ENCODE data around the gene KCTD15. TPM values are rescaled to one million over a fixed set of nuclear protein-coding genes. Genes with fewer than 3 reads are reported as not detected.

The KCTD15 gene
- total and polyA plus RNA-seq, 4 donors = 0.89 to 13.8 (median 8.1) TPM

DNA sequence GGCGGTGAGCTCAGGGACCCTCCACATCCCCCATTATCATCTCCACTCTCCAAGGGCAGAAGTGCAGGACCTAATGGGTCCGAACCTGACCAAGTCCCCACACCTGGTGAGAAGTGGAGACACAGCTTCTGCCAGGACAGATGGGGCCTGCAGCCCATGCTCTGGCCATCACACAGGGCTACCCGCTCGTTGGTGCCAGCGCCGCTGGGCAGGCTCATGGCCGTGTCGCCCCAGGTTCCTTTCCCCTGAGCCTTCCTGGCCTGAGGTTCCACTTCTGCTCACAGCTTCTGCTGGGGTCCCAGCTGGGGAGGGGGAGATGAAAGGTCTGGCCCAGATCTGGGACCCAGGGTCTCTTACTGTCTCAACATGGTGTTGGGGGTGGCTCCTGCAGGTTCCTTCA is 48.4 kb upstream of the KCTD15 start:
- Histone ChIP-seq H3K36me3 (ENCODE audit: control insufficient read depth in 4 of 4, insufficient read depth in 3 of 4, low read depth in 1 of 4, low read length in 3 of 4) (no peaks in the 10 kb centered on the region), H3K27ac (ENCODE audit: low read depth in 1 of 2, low read length in 2 of 2) (no peak overlapping the region), H3K27me3 (ENCODE audit: control insufficient read depth in 4 of 4, insufficient read depth in 4 of 4, low read length in 3 of 4) (no peaks in the 10 kb centered on the region), H3K4me1 (ENCODE audit: control insufficient read depth in 4 of 4, insufficient read depth in 4 of 4, low read length in 3 of 4) (no peaks in the 10 kb centered on the region), H3K9ac (ENCODE audit: low read depth in 1 of 2, low read length in 2 of 2) (no peak overlapping the region), H3K4me3 (ENCODE audit: low read depth in 1 of 3, low read length in 3 of 3) (no peak overlapping the region), H3K9me3 (ENCODE audit: control insufficient read depth in 4 of 4, low read length in 3 of 4) (no peaks in the 10 kb centered on the region)
- TF ChIP-seq HNF4G (IDR thresholded peaks at IDR 0.05) (no peak), EGR1 (IDR thresholded peaks at IDR 0.05; ENCODE audit: low read depth in 2 of 2) (no peak), JUND (IDR thresholded peaks at IDR 0.05) (no peak), RXRA (IDR thresholded peaks at IDR 0.05) (no peak), RAD21 (IDR thresholded peaks at IDR 0.05) (no peak), FOXA1 (IDR thresholded peaks at IDR 0.05) (no peak), SP1 (IDR thresholded peaks at IDR 0.05) (no peak), YY1 (IDR thresholded peaks at IDR 0.05) (no peak), GABPA (IDR thresholded peaks at IDR 0.05 in 1 of 2, conservative IDR thresholded peaks at IDR 0.05 in 1 of 2) (no peak), FOXA2 (IDR thresholded peaks at IDR 0.05) (no peak), NR2F2 (IDR thresholded peaks at IDR 0.05) (no peak), HNF4A (conservative IDR thresholded peaks at IDR 0.05) (no peak), TAF1 (conservative IDR thresholded peaks at IDR 0.05) (no peak)
- TF ChIP-seq, protein P1, sequence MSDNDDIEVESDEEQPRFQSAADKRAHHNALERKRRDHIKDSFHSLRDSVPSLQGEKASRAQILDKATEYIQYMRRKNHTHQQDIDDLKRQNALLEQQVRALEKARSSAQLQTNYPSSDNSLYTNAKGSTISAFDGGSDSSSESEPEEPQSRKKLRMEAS (IDR thresholded peaks at IDR 0.05) = no peak
- TF ChIP-seq, protein P2, sequence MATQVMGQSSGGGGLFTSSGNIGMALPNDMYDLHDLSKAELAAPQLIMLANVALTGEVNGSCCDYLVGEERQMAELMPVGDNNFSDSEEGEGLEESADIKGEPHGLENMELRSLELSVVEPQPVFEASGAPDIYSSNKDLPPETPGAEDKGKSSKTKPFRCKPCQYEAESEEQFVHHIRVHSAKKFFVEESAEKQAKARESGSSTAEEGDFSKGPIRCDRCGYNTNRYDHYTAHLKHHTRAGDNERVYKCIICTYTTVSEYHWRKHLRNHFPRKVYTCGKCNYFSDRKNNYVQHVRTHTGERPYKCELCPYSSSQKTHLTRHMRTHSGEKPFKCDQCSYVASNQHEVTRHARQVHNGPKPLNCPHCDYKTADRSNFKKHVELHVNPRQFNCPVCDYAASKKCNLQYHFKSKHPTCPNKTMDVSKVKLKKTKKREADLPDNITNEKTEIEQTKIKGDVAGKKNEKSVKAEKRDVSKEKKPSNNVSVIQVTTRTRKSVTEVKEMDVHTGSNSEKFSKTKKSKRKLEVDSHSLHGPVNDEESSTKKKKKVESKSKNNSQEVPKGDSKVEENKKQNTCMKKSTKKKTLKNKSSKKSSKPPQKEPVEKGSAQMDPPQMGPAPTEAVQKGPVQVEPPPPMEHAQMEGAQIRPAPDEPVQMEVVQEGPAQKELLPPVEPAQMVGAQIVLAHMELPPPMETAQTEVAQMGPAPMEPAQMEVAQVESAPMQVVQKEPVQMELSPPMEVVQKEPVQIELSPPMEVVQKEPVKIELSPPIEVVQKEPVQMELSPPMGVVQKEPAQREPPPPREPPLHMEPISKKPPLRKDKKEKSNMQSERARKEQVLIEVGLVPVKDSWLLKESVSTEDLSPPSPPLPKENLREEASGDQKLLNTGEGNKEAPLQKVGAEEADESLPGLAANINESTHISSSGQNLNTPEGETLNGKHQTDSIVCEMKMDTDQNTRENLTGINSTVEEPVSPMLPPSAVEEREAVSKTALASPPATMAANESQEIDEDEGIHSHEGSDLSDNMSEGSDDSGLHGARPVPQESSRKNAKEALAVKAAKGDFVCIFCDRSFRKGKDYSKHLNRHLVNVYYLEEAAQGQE (IDR thresholded peaks at IDR 0.05) = no peak
- TF ChIP-seq, protein P3, sequence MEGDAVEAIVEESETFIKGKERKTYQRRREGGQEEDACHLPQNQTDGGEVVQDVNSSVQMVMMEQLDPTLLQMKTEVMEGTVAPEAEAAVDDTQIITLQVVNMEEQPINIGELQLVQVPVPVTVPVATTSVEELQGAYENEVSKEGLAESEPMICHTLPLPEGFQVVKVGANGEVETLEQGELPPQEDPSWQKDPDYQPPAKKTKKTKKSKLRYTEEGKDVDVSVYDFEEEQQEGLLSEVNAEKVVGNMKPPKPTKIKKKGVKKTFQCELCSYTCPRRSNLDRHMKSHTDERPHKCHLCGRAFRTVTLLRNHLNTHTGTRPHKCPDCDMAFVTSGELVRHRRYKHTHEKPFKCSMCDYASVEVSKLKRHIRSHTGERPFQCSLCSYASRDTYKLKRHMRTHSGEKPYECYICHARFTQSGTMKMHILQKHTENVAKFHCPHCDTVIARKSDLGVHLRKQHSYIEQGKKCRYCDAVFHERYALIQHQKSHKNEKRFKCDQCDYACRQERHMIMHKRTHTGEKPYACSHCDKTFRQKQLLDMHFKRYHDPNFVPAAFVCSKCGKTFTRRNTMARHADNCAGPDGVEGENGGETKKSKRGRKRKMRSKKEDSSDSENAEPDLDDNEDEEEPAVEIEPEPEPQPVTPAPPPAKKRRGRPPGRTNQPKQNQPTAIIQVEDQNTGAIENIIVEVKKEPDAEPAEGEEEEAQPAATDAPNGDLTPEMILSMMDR (IDR thresholded peaks at IDR 0.05; ENCODE audit: low read depth, low read length, missing input control) = no peak
- TF ChIP-seq, protein P4, sequence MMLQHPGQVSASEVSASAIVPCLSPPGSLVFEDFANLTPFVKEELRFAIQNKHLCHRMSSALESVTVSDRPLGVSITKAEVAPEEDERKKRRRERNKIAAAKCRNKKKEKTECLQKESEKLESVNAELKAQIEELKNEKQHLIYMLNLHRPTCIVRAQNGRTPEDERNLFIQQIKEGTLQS (IDR thresholded peaks at IDR 0.05) = no peak
- TF ChIP-seq, protein P5, sequence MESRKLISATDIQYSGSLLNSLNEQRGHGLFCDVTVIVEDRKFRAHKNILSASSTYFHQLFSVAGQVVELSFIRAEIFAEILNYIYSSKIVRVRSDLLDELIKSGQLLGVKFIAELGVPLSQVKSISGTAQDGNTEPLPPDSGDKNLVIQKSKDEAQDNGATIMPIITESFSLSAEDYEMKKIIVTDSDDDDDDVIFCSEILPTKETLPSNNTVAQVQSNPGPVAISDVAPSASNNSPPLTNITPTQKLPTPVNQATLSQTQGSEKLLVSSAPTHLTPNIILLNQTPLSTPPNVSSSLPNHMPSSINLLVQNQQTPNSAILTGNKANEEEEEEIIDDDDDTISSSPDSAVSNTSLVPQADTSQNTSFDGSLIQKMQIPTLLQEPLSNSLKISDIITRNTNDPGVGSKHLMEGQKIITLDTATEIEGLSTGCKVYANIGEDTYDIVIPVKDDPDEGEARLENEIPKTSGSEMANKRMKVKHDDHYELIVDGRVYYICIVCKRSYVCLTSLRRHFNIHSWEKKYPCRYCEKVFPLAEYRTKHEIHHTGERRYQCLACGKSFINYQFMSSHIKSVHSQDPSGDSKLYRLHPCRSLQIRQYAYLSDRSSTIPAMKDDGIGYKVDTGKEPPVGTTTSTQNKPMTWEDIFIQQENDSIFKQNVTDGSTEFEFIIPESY (IDR thresholded peaks at IDR 0.05) = no peak
- no peak for DNase-seq (ENCODE audit: low spot score)
- WGBS = 89% methylated on average over 8 of the region's 8 CpGs
